Hepatocyte (in vitro differentiated cells): ENCODE data around the gene KCTD15.

Experiments
- EZH2 ChIP-seq: fragments of 200-600 bp; sonication (generic); IDR thresholded peaks from 2 replicates; pipeline ENCODE4 v1.6.1; 2016; ENCODE audit warnings: antibody characterized with exemption, mild to moderate bottlenecking, borderline replicate concordance
- TF ChIP-seq, protein P1 (sequence below): fragments of 200-600 bp; sonication (generic); IDR thresholded peaks from 2 replicates; pipeline ENCODE4 v1.5.1; 2016; ENCODE audit warnings: antibody characterized with exemption, mild to moderate bottlenecking; ENCODE audit not compliant: poor library complexity

DNA sequence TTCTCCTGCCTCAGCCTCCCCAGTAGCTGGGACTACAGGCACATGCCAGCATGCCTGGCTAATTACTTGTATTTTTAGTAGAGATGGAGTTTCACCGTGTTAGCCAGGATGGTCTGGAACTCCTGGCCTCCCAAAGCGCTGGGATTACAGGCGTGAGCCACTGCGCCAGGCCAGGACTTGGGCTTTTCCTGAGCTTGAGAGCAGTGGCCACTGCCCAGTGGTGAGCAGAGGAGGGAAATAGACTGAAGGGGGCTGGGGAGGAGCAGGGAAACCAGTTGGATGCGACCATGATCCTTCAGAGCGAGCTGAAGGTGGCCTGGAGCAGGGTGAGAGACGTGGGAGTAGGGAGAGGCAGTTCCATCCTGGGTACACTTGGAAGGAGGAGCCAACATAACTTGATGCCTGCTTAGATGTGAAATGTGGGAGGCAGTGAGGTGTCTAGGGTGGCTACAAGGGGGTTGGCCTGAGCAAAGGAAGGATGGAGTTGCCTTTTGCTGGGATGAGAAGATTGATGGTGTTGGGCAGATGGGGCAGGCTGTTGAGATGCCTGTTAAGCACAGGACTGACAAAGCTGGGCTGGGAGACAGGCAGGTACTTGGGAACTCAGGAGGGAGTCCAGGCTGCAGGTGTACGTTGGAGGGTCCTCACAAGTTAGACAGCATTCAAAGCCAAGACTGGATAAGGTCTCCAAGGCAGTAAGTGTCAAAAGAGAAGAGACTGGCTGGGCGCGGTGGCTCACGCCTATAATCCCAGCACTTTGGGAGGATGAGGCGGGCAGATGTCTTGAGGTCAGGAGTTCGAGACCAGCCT is 31.8 kb downstream of the KCTD15 start:
- TF ChIP-seq, protein P1, sequence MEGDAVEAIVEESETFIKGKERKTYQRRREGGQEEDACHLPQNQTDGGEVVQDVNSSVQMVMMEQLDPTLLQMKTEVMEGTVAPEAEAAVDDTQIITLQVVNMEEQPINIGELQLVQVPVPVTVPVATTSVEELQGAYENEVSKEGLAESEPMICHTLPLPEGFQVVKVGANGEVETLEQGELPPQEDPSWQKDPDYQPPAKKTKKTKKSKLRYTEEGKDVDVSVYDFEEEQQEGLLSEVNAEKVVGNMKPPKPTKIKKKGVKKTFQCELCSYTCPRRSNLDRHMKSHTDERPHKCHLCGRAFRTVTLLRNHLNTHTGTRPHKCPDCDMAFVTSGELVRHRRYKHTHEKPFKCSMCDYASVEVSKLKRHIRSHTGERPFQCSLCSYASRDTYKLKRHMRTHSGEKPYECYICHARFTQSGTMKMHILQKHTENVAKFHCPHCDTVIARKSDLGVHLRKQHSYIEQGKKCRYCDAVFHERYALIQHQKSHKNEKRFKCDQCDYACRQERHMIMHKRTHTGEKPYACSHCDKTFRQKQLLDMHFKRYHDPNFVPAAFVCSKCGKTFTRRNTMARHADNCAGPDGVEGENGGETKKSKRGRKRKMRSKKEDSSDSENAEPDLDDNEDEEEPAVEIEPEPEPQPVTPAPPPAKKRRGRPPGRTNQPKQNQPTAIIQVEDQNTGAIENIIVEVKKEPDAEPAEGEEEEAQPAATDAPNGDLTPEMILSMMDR = no peak
- TF ChIP-seq EZH2 = no peak
